HG03103 (cell line): Measurements from ENCODE around the gene DHX34.

Source experiments
- ATAC-seq: cut with Tn5 transposase; IDR thresholded peaks from one replicate; pipeline ENCODE4 v1.9.1; 2021; ENCODE audit warnings: low read depth; ENCODE audit not compliant: unreplicated experiment

The DHX34 gene

DNA sequence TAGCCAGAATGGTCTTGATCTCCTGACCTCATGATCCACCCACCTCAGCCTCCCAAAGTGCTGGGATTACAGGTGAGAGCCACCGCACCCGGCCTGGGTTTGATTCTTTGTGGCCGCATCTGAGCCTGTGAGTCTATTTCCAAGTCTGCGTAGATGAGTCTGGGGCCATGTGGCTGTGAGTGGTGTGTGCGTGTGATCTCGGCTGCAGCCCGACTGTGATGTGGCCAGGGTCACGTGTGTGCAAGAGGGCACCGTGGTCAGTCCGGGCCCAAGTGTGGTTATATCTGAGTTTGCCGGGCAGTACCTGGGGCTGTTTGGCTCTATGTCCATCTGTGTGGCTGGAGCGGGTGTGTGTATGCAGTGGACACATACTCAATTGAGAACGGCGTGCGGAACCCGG lies 64.8 kb downstream of the DHX34 start:
- ATAC-seq: no peak

DNA sequence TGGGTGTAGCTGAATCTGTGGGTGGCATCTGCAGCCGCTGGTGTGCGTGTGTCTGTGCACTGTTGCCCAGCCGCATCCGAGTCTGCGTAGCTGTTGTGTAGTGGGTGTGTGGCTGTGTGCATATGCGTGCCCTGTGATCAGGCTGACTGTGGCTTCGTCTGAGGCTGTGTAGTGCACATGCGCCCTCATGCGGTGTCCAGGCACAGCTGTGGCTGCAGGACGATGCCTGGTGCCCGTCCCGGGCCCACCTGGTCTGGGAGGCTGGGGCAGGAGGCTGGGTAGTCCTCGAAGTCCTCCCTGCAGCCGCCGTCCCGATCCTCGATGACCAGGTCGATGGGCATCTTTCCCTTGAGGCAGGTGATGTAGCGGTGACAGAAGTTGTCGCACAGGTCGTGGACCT lies 65.4 kb downstream of the DHX34 start:
- no peak for ATAC-seq

DNA sequence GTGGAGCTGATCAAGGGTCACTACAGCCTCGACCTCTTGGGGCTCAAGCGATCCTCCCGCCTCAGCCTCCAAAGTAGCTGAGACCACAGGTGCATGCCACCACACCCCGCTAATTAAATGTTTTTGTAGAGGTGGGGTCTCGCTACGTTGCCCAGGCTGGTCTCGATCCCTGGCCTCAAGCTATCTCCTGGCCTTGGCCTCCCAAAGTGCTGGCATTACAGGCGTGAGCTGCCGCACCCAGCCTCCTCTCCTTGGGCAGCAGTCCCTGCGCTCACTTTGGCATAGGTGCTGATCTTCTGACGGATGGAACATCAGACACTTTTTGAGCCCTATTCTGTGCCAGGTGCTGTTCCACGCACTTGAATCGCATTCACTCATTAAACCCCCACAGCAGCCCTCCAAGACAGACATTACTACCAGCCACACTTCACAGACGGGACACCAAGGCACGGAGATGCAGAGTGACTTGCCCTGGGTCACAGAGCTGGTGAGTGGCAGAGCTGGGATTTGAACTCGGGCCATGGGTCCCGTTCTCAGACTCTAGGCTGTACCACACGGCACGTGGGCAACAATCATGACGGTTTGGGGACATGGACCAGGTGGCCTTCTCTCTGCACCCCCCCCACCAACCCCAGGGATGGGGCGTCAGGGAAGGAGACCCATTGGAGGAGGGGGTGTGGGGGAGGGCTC lies 67.0 kb downstream of the DHX34 start:
- ATAC-seq: no peak

DNA sequence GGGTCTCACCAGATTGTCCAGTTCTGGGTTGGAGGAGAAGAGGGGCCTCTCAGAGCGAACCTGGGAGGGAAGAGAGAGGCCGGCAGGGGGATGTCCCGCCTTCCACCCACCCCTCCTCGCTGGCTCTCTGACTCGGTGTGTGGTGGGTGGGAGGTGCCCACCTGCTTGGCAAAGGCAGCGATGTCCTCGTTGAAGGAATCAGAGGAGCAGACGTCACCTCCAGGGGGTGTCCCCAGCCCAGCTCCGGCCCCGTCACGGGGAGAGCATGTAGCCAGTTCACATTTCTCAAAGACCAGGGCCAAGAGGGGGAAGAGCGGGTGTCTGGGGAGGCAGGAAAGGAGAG lies 67.5 kb downstream of the DHX34 start:
- no peak for ATAC-seq

DNA sequence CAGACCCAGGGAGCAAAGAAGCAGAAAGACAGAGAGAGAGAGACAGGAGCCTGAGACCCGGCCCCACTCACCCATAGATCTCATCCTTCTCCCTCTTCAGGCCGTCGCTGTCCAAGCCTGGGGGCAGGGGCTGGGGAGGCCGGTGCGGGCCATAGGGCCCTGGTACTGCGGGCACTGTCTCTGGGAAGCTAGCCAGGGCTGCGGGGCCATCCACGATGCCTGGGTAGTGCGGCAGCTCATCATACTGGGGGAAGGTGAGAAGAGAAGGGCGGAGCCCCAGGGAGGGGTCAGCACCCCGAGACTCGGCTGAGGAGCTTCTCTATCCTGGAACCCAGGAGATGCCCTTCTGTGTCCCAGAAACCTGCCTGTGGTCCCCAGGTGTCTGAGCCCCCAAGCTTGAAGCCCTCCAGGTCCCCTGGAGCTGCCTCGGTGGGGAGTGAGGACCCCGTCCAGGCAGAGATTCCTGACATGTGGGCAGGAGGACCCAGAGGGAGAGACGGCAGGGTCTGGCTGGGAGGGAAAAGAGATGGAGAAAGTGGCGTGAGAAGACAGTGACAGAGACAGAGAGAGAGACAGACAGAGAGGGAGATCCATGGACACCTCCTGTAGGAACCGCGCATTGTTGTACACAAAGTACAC lies 68.1 kb downstream of the DHX34 start:
- ATAC-seq: no peak

DNA sequence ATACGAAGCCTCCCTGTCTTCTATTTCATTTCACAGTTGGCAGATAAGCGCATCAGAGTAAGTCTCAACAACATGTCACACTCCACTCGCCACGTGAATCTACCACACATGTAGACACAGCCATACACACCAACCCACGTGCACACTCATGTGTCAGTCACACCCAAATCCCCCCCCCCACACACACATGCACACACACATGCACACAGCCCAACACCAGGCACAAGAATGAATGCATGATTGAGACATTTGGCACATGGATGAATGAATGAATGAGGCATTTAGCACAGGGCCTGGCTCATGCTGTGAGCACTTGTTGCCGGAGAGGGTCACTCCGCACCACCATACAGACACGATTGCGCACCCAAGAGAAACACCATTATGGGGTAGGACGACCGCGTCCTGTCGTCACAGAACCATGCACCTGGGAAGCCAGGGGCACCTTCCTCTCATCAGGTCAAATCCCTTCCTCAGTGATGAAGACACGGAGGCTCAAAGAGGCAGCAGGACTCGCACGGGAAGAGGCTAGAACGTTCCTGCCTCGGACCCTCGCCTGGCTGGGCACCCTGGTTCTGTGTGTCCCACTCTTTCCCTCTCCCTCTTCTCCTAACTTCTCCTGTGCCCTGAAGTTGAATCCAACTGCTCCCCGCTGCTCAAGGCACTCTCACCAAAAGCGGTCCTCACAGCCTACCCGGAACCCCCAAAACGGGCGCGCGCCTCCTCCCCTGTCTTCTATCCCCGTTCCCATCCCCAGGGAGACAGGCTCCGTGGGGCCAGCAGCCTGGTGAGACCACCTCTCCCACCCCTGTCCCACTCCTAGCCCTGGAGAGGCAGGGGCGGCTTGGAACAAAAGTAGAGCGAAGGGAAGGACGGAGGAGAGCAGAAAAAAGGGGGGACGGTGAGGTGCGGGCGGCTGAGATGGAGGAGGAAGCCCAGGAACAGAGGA lies 68.9 kb downstream of the DHX34 start:
- ATAC-seq: no peak

DNA sequence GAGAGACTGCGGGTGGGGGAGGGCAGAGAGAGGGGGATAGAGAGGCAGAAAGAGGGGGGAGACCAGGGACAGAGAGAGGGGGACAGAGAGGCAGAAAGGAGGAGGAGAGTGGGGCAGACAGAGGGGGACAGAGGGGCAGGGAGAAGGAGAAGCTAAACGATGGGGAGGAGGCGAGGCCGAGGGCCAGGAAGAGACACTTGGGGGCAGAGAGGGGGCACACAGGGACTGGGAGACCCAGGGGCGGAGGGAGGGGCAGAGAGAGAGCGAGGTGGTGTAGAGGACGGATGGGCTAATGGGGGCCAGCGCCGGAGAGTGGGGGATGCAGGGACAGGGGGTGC lies 69.5 kb downstream of the DHX34 start:
- no peak for ATAC-seq

DNA sequence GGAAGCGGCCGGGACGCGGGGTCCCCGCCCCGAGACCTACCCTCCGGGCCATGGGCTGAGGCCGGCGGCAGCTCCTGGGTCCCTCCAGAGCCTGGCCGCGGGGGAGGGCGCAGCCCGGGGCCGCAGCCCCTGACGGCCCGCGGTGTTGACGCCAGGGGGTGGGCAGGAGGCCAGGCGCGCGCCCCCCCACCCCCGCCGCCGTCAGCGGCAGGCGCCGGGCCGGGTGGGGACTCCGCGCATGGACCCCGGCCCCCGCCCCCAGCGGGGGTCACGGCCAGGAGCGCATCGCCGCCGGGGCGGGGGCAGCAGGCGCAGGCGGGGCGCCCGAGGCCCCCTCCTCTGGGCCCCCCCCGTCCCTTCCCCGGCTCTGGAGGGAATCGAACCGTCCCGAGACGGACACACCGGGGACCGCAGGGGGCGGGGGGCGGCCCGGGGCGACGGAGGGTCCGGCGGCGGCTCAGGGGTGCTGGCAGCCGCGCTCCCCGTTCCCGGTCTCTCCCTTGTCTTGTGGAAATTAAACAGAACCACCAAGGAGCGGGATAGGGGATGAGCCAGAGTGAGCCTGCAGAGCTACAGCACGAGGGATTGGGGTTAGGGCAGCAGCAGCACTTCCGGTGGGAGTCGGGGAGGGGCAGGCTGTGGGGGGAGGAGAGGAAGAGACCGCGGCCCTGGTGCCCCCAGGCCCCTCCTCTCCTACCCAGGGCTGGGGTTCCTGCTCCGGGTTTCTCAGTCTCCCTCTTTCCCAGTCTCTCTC lies 70.1 kb downstream of the DHX34 start, which contains the start of gene MEIS3:
TSS of gene MEIS3 (minus strand) at position 498 of the 754 bp plus-strand sequence. CDS start at position 52, 446 bp downstream.
- ATAC-seq: no peak

DNA sequence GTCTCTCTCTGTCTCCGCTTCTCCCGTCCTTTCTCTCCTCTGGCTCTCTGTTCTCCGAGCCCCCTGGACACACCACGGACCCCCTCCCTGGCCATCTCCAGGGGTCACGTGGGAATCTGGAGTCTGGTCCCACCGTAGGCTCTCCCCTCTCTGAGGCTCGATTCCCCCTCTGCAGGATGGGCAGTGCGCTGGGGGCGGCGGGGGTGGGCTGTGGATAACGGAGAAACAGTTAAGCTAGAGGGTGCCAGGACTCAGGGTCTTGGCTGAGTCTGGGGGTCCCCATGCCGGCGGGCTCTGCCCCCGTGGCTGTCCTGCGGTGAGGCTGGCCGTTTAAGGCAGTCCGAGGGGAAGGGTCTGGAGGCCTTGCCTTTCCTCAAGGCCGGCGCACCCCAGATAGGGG lies 70.7 kb downstream of the DHX34 start:
- ATAC-seq: no peak

DNA sequence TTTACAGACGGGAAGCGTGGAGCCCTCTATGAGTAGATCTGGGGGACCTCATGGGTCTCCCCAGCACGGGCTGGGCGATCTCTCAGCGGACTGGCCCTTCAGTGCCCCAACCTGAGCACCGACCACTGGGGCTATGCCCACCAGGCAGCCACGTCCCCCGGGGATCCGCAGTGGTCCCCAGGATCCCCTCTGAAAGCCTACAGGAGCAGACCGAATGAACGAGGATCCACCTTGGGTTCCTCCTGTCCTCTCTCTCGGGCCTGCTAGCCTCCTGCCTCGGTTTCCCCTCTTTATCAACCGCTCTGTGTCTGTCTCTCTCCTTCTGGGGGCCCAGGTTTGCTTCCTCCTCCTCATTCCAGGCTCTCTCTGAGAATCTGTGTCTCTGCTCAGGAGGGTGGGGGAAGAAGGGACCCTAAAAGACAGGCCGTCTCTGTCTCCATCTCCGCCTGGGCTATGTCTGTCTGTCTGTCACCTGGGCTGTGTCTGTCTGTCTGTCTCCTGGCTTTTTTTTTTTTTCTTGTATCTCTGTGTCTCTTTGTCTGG lies 72.2 kb downstream of the DHX34 start:
- no peak for ATAC-seq

DNA sequence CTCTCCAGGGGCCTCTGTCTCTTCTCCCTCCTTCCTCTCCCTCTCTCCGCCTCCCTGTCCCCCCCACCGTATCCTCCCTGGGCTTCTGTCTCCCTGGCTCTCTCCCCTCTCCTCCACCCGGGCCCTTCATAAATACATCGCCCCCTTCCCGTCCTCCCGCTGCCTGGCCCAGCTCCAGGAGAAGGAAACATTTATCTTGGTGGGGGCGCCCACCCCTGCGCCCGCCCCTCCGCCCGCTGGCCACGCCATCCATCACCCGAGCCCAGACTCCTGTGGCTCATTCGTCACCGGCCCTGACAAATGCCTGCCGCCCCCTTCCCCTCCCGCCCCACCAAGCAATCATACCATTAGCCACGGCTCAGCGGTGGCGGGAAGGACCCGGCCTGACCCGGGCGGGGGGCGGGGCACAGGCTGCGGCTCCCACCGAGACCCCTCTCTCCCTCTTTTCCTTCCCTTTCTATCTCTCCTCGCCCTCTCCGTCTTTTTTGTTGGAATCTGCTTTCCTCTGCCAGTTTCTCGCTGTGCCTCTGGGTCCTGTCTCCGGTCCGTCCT lies 72.8 kb downstream of the DHX34 start:
- no peak for ATAC-seq

DNA sequence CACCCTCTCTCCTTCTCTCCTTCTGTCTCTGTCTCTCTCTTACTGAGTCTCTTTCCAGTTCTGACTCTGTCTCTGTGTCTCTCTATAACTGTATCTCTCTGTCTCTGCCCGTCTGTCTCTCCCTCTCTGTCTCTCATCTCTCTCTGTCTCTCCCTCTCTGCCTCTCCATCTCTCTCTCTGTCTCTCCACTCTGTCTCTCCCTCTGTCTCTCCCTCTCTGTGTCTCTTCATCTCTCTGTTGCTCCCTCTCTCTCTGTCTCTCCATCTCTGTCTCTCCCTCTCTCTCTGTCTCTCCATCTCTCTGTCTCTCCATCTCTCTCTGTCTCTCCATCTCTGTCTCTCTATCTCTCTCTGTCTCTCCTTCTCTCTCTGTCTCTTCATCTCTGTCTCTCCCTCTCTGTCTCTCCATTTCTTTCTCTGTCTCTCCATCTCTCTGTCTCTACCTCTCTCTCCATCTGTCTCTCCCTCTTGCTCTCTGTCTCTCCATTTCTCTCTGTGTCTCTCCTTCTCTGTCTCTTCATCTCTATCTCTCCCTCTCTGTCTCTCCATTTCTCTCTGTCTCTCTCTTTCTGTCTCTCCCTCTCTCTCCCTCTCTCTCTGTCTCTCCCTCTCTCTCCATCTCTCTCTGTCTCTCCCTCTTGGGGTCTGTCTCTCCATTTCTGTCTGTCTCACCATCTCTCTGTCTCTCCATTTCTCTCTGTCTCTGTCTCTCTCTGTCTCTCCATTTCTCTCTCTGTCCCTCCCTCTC lies 73.5 kb downstream of the DHX34 start:
- ATAC-seq: no peak

DNA sequence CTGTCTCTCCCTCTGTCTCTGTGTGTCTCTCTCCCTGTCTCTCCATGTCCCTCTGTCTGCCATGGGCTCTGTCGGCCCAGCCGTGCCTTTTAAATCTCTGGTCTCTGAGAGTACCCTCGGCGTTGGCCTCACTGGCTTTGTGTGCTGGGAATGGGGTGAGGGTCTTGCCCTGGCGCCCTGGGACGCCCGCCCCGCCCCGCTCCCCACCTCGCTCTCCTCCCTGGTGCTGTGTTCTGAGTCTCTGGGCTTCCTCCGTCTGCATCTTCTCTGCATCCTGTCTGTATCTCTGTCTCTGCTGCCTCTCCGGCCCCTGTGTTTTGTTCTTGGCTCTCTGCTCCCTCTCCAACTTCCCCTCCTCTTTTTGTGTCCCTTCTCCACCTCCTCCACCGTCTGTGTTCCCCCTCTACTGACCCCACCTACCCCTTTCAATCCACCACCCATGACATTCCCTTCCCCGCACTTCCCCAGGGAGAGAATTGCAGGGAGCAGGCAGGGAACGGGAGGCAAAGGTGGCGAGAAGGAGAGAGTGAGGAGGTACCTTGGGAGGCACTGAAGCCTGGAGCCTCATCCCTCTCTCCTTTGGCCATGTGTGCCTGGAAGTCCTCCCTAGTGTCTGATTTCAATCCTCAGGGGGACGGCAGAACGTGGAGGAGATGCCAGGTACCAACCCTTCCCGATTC lies 74.2 kb downstream of the DHX34 start:
- no peak for ATAC-seq

DNA sequence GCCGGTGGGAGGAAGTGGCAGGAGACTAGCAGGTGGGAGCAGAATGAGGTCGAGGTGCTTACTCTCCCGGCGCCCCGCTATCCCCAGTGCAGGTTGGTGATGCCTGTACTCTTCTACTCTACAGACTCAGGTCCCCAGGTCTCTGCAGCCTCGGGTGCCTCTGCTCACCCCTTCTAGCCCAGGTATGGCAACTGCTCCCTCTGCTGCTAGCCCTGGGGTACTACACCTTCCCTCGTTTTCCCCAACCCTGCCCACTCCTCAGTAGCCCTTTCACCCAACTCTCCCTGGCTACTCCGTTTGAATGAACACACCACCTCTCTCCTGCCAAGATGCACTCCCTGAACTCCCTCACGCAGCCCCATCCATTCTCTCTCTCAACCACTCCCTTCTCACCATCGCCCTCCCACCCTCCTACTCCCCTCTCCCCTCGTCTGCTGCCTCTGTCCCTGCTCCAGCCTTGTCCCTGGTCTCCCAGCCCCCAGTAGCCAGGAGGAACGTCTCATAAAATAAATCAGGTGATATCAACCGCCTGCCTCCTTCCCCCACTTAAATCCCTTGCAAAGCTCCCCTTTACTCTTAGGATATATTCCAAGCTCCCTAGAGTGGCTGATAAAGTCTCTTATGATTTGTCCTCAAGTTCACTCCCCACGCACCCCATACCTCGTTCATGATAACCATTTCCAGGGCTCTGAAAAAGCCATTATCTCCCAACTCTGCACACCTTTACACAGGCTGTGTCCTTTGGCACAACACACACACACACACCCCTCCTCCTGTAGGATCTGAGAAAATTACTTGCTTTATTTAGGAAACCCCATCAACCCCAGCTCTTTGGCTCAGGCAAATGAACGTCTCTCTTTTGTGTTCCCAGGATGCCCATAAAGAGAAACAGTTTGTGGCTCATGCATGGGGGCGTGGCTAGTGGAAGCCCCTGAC lies 78.4 kb downstream of the DHX34 start:
- no peak for ATAC-seq

DNA sequence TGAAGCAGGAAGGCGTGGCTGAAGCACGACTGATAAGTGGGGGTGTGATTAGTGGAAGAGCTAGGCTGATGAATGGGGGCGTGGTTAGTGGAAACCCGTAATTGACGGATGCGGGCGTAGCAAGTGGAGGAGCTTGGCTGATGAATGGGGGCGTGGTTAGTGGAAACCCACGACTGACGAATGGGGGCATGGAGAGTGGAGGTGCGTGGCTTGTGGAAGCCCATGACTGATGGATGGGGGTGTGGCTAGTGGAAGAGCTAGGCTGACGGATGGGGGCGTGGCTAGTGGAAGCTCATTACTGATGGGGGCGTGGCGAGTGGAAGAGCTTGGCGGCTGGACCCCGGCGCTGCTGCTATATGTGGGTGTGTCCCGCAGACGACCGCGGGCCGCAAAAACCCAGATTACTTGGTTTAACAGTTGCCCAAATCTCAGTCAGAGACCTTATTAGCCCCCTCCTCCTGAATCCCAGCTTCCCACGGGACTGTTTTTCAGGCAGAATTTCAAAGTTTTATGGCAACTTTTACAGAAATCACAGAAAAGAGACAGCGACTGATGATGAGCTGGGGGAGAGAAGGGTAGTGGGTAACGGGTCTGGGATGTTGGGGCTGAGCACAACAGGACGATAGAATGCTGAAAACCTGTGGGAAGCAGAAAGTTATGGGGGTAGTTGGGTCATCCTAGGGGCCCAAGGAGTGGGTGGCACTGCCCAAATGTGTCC lies 79.2 kb downstream of the DHX34 start:
- no peak for ATAC-seq

DNA sequence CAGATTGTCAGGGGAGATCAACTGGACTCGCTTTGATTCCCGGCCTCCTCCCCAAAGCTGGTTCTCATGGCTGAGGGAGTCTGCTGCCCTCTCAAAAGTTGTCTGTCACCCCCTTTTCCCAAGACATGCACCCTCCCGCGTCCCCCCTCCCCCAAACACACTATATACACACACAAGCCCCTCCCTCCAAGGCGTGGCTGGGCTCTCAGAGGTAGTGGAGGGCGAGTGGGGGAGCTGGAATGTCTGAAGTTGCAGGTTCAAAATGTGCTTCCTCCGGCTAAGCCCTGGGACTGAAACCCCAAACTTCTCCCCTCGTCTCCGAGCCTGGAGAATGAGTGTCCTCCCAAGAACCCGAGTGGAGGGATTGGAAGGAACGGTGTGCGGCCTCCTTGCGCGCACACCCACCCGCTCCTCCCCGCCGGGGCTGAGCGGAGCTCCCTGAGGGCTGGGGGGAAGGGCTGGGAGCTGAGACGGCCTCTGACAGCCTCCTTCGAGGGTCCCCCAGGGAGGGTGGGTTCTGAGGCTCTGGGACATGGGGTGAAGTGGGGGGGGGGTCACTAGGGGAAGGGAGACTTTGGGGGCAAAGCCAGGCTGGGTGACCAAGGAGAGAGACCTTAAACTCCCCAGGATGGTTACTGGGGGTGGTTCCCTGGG lies 80.2 kb downstream of the DHX34 start:
- no peak for ATAC-seq
